Activated T-cell treated with anti-CD3 and anti-CD28 coated beads for 4 hours (primary cell): ENCODE data around the gene TTLL9.
"Not testable (repeated sequence)": the region's sequence is repeated elsewhere in the genome, so short reads cannot be mapped to it uniquely, and the experiment has no call there.

ENCODE experiments used
- DNase-seq: peaks from one replicate; pipeline ENCODE4 v3.0.0-alpha.2; 2020

Gene TTLL9

GRCh38 chr20:31921480-31921879 lies 51.0 kb downstream of the TTLL9 start:
- not testable (repeated sequence) for DNase-seq

DNA sequence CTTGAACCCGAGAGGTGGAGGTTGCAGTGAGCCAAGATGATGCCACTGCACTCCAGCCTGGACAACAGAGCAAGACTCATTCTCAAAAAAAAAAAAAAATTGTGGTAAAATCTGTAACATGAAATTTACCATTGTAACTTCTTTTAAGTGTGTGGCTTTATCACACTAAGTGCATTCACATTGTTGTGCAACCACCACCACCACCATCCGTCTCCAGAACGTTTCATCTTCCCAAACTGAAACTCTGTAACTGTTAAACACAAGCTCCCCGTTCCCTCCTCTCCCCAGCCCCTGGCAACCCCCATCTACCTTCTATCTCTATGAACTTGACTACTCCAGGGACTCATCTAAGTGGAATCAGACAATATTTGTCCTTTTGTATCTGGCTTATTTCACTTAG lies 51.7 kb downstream of the TTLL9 start:
- DNase-seq, result no peak

DNA sequence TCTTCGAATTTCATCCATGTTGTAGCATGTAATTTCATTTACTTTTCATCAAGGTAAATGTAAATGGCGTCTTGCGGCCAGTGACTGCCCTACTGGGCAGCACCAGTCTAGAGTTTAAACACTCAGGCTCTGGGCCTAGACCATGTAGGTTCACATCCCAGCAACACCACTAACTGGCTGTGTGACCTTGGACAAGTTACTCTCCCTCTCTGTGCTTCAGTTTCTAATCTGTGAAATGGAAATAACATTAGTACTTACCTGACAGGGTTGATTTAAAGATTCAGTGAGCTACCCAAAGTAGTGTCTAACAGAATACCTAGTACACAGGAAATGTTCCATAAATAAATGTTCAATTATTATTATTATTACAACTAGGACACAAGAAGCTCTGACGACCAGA lies 52.2 kb downstream of the TTLL9 start:
- no peak for DNase-seq

GRCh38 chr20:31923388-31924331 lies 53.2 kb downstream of the TTLL9 start:
- no peak for DNase-seq

DNA sequence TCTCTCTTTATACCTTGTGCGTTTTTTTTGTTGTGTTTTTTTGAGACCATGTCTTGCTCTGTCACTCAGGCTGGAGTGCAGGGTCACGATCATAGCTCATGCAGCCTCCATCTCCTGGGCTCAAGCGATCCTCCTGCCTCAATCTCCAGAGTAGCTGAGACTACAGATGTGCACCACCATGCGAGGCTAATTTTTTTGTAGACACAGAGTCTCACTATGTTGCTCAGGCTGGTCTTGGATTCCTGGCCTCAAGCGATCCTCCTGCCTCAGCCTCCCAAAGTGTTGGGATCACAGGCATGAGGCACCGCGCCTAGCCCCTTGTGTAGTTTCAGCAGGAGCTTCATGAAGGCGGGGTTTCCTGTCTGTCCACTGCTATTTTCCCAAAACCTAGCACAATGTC lies 54.1 kb downstream of the TTLL9 start:
- no peak for DNase-seq

- no peak for DNase-seq
Measured at GRCh38 chr20:31925631-31926030, 55.2 kb downstream of the TTLL9 start.

DNA sequence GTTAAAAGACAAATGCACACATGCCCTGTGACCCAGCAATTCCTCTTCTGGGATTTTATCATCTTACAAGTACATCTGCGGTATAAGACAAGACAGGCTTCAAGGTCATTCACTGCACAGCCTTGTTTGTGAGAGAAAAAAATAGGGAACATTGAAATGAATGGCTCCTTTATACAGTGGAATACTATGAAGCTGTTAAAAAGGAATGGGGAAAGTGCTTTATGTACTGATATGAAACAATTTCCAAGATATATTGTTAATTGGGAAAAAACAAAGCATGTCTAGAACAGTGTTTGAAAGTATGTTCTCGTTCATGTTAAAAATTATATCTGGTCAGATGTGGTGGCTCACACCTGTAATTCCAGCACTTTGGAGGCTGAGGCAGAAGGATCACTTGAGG lies 56.1 kb downstream of the TTLL9 start:
- DNase-seq, result no peak

- no peak for DNase-seq
Measured at GRCh38 chr20:31927627-31928159, 57.3 kb downstream of the TTLL9 start.

GRCh38 chr20:31929631-31930030 lies 59.2 kb downstream of the TTLL9 start:
- not testable (repeated sequence) for DNase-seq

GRCh38 chr20:31930779-31931178 lies 60.3 kb downstream of the TTLL9 start:
- DNase-seq, result no peak

- no peak for DNase-seq
Measured at GRCh38 chr20:31933698-31934097, 63.3 kb downstream of the TTLL9 start.

DNA sequence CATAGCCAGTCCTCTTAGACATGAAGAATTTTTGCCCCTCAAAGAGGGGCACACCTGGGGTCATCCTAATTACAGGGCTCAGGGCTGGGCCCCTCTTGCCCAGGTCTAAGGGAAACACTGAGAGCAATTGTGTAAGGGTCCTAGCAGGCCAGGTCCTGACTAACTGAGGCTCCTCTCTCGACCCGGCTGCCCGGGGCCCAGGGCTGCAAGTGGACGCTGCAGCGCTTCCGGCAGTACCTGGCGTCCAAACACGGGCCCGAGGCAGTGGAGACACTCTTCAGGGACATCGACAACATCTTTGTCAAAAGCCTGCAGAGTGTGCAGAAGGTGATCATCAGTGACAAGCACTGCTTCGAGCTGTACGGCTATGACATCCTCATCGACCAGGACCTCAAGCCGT lies 64.1 kb downstream of the TTLL9 start:
- DNase-seq, result no peak

GRCh38 chr20:31934968-31935764 lies 64.7 kb downstream of the TTLL9 start:
- DNase-seq, result no peak

GRCh38 chr20:31936420-31936819 lies 66.0 kb downstream of the TTLL9 start:
- no peak for DNase-seq

GRCh38 chr20:31937820-31938219 lies 67.4 kb downstream of the TTLL9 start:
- DNase-seq, result no peak

GRCh38 chr20:31939661-31940060 lies 69.2 kb downstream of the TTLL9 start:
- no peak for DNase-seq

DNA sequence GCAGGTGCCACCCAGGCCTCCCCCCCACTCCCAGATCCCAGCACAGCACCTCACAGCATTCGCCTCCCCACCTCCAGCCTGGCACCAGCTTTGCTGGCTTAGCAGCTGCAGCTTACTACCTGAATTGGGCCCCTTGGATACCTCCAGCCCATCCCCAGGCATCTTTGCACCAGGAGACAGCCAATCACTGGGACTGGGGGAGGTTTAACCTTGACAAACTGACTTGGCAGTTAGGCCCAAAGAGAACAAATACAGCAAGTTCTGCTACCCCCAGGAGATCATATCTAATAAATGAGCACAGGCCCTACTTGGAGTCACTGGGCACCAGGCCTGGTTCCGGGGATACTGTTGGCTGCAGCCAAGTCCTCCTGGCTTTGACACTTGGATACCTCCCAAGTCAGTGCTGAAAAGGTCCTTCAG lies 72.6 kb downstream of the TTLL9 start:
- DNase-seq, result no peak

DNA sequence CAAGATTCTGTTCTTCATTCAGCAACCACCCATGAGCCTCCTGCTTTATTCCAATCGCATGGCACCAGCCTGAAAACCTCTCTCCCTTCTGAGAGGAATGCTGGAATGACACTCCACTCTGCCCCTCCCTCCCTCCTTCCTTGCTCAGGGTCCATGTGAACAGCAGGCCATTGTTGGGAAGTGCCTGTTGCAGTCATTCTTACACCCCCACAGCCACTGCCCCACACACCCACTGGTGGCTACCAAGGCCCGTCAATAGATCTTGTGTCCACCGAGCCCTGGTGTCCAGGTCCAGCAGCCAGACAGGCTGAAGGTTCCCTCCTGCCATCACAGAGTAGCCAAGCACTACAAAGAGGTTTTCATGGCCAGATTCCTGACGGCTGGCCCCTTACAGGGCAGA lies 74.9 kb downstream of the TTLL9 start:
- DNase-seq, result no peak

DNA sequence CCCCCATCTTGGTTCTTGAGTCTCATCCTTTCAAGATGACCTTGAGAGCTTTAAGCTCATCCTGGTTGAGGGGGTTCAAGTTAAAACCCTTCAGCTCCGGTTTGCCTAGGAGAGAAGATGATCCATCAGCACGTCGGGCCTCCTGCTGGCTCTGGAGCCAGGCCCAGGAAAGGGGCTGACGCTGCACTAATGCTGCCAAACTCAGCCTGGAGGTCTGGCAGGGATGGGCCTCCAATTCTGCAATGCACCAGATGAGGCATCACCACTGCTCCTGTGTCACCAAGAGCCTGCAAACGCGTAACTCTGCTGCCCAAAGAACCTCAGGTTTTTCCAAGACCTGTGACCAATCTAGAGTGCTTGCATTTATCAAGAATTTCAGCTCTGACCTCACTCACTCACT lies 75.4 kb downstream of the TTLL9 start:
- DNase-seq, result no peak

DNA sequence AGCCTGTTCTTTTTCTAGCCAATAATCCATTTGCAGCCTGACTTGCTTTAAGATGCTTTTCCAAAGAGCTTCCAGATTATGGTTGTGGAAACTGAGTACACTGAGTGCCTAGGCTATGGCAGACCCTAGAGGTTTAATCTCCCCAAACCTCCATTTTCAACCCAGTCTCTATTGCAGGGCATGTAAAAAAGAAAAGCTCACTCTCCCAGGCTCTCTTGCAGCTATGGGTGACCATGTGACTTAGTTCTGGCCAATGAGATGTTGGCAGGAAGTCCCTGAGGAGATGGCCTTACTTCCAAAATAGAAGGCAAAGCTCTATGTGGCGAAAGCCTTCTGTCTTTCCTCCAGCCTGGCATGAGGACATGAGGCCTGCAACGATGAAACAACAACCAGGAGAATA lies 77.6 kb downstream of the TTLL9 start:
- no peak for DNase-seq

- DNase-seq, result no peak
Measured at GRCh38 chr20:31949877-31950646, 79.6 kb downstream of the TTLL9 start.

DNA sequence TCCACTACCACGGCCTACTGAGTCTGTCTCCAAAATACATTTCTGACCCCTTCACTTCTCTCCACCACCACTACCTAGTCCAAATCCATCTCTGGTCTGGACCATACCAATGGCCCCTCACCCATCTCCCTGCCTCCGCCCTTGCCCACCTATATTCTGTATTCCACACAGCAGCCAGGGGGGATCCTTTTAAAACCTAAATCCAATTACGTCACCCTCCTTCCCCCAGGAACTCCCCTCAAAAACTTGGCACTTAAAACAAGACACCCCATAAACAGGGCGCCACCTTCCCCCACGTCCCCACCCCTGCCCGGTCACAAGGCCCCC lies 80.7 kb downstream of the TTLL9 start:
- DNase-seq, result no peak
